ENCODE measurements around the gene LRIT3. TPM values are rescaled to one million over a fixed set of nuclear protein-coding genes. Genes with fewer than 3 reads are reported as not detected.

LRIT3 gene
- total and polyA plus RNA-seq, 2 of the 8 experiments (the other 6 are each of a cell fraction or from before 2014, with no cell fraction given), result 0.11 TPM; not detected in 1

DNA sequence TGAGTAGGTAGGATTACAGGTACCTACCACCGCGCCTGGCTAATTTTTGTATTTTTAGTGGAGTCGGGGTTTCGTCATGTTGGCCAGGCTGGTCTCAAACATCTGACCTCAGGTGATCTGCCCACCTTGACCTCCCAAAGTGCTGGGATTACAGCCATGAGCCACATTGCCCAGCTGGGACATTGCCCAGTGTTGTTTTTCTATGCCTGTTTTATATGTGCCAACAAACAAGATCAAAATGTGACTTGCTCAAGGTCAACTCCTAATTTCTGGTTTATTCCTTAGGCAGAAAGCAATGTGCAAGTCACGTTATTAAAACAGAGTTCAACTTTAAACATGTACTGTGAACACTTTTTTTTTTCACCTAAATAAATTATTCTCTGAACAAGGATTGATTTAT, 2.7 kb downstream of the LRIT3 start:
- no peak overlapping the region for H4K5ac ChIP-seq (ENCODE audit: insufficient read length, low read depth, low read length)
- no peak overlapping the region for H3K4ac ChIP-seq (replicated peaks; ENCODE audit: insufficient read length, low read depth, low read length)
- H2BK120ac ChIP-seq (replicated peaks; ENCODE audit: low read depth, low read length), result no peak overlapping the region
- no peak overlapping the region for H3K18ac ChIP-seq (ENCODE audit: extremely low read depth, low read length)
- no peak overlapping the region for H2BK5ac ChIP-seq (ENCODE audit: low read depth, low read length)
- H2AK5ac ChIP-seq (ENCODE audit: low read depth, low read length), result no peak overlapping the region
- no peak overlapping the region for H2BK20ac ChIP-seq (ENCODE audit: low read length)
- no peak overlapping the region for H3K9ac ChIP-seq (replicated peaks in 1 of 4; ENCODE audit: extremely low read depth in 1 of 4, low read depth in 3 of 4, low read length in 3 of 4)
- H3K27me3 ChIP-seq (replicated peaks in 1 of 4; ENCODE audit: control insufficient read depth in 3 of 4, extremely low read depth in 1 of 4, insufficient read depth in 3 of 4, low read length in 3 of 4), result no peaks in the 10 kb centered on the region
- H3K56ac ChIP-seq (replicated peaks; ENCODE audit: insufficient read length, low read depth, low read length), result no peak overlapping the region
- H3K79me1 ChIP-seq (ENCODE audit: low read depth, low read length), result no peaks in the 10 kb centered on the region
- DNase-seq (ENCODE audit: low read depth in 1 of 2, low spot score in 2 of 2) (no peak), FAIRE-seq (no peak)
- no peak overlapping the region for H2AFZ ChIP-seq (ENCODE audit: low read length)
- no peak overlapping the region for H3K4me3 ChIP-seq (ENCODE audit: extremely low read depth in 1 of 4, insufficient read depth in 2 of 4, low read depth in 3 of 4, low read length in 4 of 4)
- ChIA-PET POLR2A (ENCODE audit: partially characterized antibody) (no interaction called here), CTCF (ENCODE audit: partially characterized antibody) (interaction anchor here (0.6 to 1.6 kb wide), 2 partner anchors 128 to 169 kb away, joined by 3 to 8 read pairs; no protein-coding TSS in a partner anchor)
- no peaks in the 10 kb centered on the region for H3K36me3 ChIP-seq (ENCODE audit: control insufficient read depth in 2 of 4, insufficient read depth in 4 of 4, low read length in 3 of 4)
- no peak overlapping the region for H4K91ac ChIP-seq (replicated peaks; ENCODE audit: insufficient read length, low read length)
- no peaks in the 10 kb centered on the region for H3K23me2 ChIP-seq (ENCODE audit: low read depth, low read length)
- no peak overlapping the region for H3K4me2 ChIP-seq (ENCODE audit: insufficient read depth in 1 of 2, low read depth in 2 of 2, low read length in 2 of 2)
- no peaks in the 10 kb centered on the region for H3K9me3 ChIP-seq (ENCODE audit: insufficient read depth in 2 of 2, low read depth in 1 of 2, low read length in 1 of 2)
- H3K27ac ChIP-seq (ENCODE audit: low read depth, low read length), result no peak overlapping the region
- H3K79me2 ChIP-seq (ENCODE audit: control insufficient read depth in 1 of 2, insufficient read depth in 2 of 2, low read length in 2 of 2), result no peaks in the 10 kb centered on the region
- no peaks in the 10 kb centered on the region for H4K20me1 ChIP-seq (replicated peaks in 1 of 2; ENCODE audit: control insufficient read depth in 1 of 2, insufficient read depth in 2 of 2, low read length in 2 of 2)
- H2BK12ac ChIP-seq (ENCODE audit: low read depth, low read length), result no peak overlapping the region
- 76% methylated on average over 5 of the region's 5 CpGs; no CpG with 5 or more reads in 1 of the 2 experiments for WGBS, 2 experiments (ENCODE audit: extremely low coverage in 1 of 2, insufficient coverage in 1 of 2, insufficient read length in 1 of 2, insufficient replicate concordance in 2 of 2, low coverage in 1 of 2, low lambda C conversion rate in 2 of 2, missing lambda C conversion rate in 1 of 2)
- H2BK15ac ChIP-seq (ENCODE audit: low read length), result no peak overlapping the region
- H3K14ac ChIP-seq (ENCODE audit: insufficient read length), result no peak overlapping the region
- H4K8ac ChIP-seq (ENCODE audit: extremely low read depth, insufficient read depth, low read length), result no peak overlapping the region
- H3K4me1 ChIP-seq (replicated peaks in 1 of 4; ENCODE audit: control insufficient read depth in 3 of 4, insufficient read depth in 4 of 4, low read length in 3 of 4), result no peaks in the 10 kb centered on the region
- H3K23ac ChIP-seq (ENCODE audit: insufficient read length), result no peak overlapping the region
- no peak for TF ChIP-seq EP300 (IDR thresholded peaks at IDR 0.05; ENCODE audit: borderline replicate concordance in 1 of 2, low read depth in 2 of 2, low read length in 2 of 2)

Measured in H1 (cell line).